HepG2 (cell line): ENCODE measurements around the gene LPCAT4. TPM values are rescaled to one million over a fixed set of nuclear protein-coding genes. Genes with fewer than 3 reads are reported as not detected.
A peak's percentile ranks its signal among the peaks of the same experiment; 100 is the strongest.

Experiments
- DR1 ChIP-seq: sonication (generic); formaldehyde crosslinking; IDR thresholded peaks from 2 replicates; pipeline ENCODE4 v1.8.0; 2021; ENCODE audit warnings: mild to moderate bottlenecking, missing genetic modification reagents, inconsistent platforms
- EP300 ChIP-seq, 3 experiments: sonication (generic) in 1 of 3; formaldehyde crosslinking in 1 of 3; IDR thresholded peaks; 2 replicates each; pipeline versions ENCODE4 v1.5.1 to v1.6.1; 2011 to 2020; ENCODE audit warnings: low read depth in 2 of 3, low read length in 2 of 3, borderline replicate concordance in 1 of 3, improper control_type of control experiment in 1 of 3, mild to moderate bottlenecking in 1 of 3, missing genetic modification reagents in 1 of 3, moderate library complexity in 1 of 3
- HMG20B ChIP-seq: conservative IDR thresholded peaks from 2 replicates; pipeline ENCODE4 v1.6.1; 2016; ENCODE audit warnings: missing genetic modification reagents, missing compliant biosample characterization
- HNF1A ChIP-seq, 2 experiments: sonication (generic) in 1 of 2; formaldehyde crosslinking in 1 of 2; IDR thresholded peaks; 2 replicates each; pipeline versions ENCODE4 v1.4.0 to v1.6.1; 2016 to 2020; ENCODE audit warnings: borderline replicate concordance in 1 of 2, low read depth in 1 of 2, mild to moderate bottlenecking in 1 of 2, missing genetic modification reagents in 1 of 2
- MTF2 ChIP-seq: sonication (generic); formaldehyde crosslinking; IDR thresholded peaks from 2 replicates; pipeline ENCODE4 v1.5.0; 2020; ENCODE audit warnings: missing genetic modification reagents, borderline replicate concordance
- PHF20 ChIP-seq: sonication (generic); formaldehyde crosslinking; IDR thresholded peaks from 2 replicates; pipeline ENCODE4 v1.5.0; 2020; ENCODE audit warnings: mild to moderate bottlenecking, missing genetic modification reagents
- PLSCR1 ChIP-seq: sonication (generic); formaldehyde crosslinking; IDR thresholded peaks from 2 replicates; pipeline ENCODE4 v1.5.0; 2020; ENCODE audit warnings: missing genetic modification reagents, mild to moderate bottlenecking, borderline replicate concordance
- SAP130 ChIP-seq: IDR thresholded peaks from 2 replicates; pipeline ENCODE4 v1.6.1; 2016; ENCODE audit warnings: low read depth
- SP5 ChIP-seq: IDR thresholded peaks from 2 replicates; pipeline ENCODE4 v1.6.1; 2016; ENCODE audit warnings: low read depth, borderline replicate concordance
- SRSF1 ChIP-seq: fragments of 200-400 bp; formaldehyde crosslinking; optimal IDR thresholded peaks from 2 replicates; pipeline ENCODE3; 2017; ENCODE audit warnings: mild to moderate bottlenecking, low read depth, low read length, moderate library complexity
- SRSF9 ChIP-seq: fragments of 200-400 bp; formaldehyde crosslinking; IDR thresholded peaks from 2 replicates; pipeline ENCODE4 v1.6.1; 2018; ENCODE audit warnings: borderline replicate concordance, mild to moderate bottlenecking, low read depth, low read length; ENCODE audit not compliant: insufficient read depth, poor library complexity, severe bottlenecking
- ZFP90 ChIP-seq: sonication (generic); formaldehyde crosslinking; IDR thresholded peaks from 2 replicates; pipeline ENCODE4 v1.8.0; 2022; ENCODE audit warnings: missing genetic modification reagents, mild to moderate bottlenecking, inconsistent platforms, borderline replicate concordance
- ZNF280B ChIP-seq: sonication (generic); formaldehyde crosslinking; IDR thresholded peaks from 2 replicates; pipeline ENCODE4 v1.5.0; 2020; ENCODE audit warnings: missing genetic modification reagents, mild to moderate bottlenecking, borderline replicate concordance
- ZNF597 ChIP-seq: sonication (generic); formaldehyde crosslinking; IDR thresholded peaks from 2 replicates; pipeline ENCODE4 v1.5.0; 2020; ENCODE audit warnings: missing genetic modification reagents
- ZNF724P ChIP-seq: sonication (generic); formaldehyde crosslinking; IDR thresholded peaks from 2 replicates; pipeline ENCODE4 v1.8.0; 2022; ENCODE audit warnings: missing genetic modification reagents, borderline replicate concordance
- ZNF772 ChIP-seq: sonication (generic); formaldehyde crosslinking; IDR thresholded peaks from 2 replicates; pipeline ENCODE4 v1.5.0; 2020; ENCODE audit warnings: mild to moderate bottlenecking, missing genetic modification reagents
- ZNF850 ChIP-seq: sonication (generic); formaldehyde crosslinking; conservative IDR thresholded peaks from 2 replicates; pipeline ENCODE4 v1.9.0; 2021; ENCODE audit warnings: mild to moderate bottlenecking, missing genetic modification reagents
- polyA plus RNA-seq, 8 experiments: library from polyadenylated mRNA; depleted of rRNA in 3 of 8; stranded (reverse) in 7 of 8; unstranded in 1 of 8; fragments of >200 nt; fragmentation: Illumina TruSeq in 4 of 8; extraction: Trizol in 4 of 8; gene quantifications; 2 replicates each; pipeline versions ENCODE4 v1.2.1 to v1.2.3, GENCODE V29; 2011 to 2016; ENCODE audit warnings: low read depth in 4 of 8, missing spikeins in 1 of 8, mixed read lengths in 1 of 8; ENCODE audit not compliant: insufficient read depth in 1 of 8
- total RNA-seq, 5 experiments: library from RNA; depleted of rRNA; stranded (reverse); fragments of >200 nt; fragmentation: Illumina TruSeq; extraction: Trizol; gene quantifications; 2 replicates each; pipeline ENCODE4 v1.2.3, GENCODE V29; 2016; ENCODE audit warnings: low read depth in 1 of 5

LPCAT4 gene
- total and polyA plus RNA-seq, 2 of the 13 experiments (the other 11 are each of a cell fraction or from before 2014, with no cell fraction given) = 8.1 to 57.1 TPM

- TF ChIP-seq ZNF280B (CRISPR knock-in tag) = peak; percentile 27; the same call in 1 of the 2 replicates
- no peak for TF ChIP-seq PLSCR1
- 0 out of 2 replicates have a peak, but pooled peaks have one; percentile 34 for TF ChIP-seq DR1 (CRISPR knock-in tag)
- TF ChIP-seq ZFP90 = peak; percentile 62; the same call in 1 of the 2 replicates
- TF ChIP-seq ZNF850 = no peak
- peak; percentile 98 for TF ChIP-seq SAP130 (CRISPR knock-in tag)
- TF ChIP-seq HMG20B = no peak
- TF ChIP-seq EP300 (IDR thresholded peaks at IDR 0.05; ENCODE audit: low read depth in 2 of 2, low read length in 2 of 2) = peak; percentile 22 to 29; a peak in 1 of 4 replicates
- TF ChIP-seq EP300 (CRISPR knock-in tag; IDR thresholded peaks at IDR 0.05; ENCODE audit: borderline replicate concordance) = 0 out of 2 replicates have a peak, but pooled peaks have one; percentile 16
- no peak for TF ChIP-seq SRSF9
- no peak for TF ChIP-seq ZNF597 (CRISPR knock-in tag)
- TF ChIP-seq PHF20 (CRISPR knock-in tag) = peak; percentile 93
- peak; percentile 43 for TF ChIP-seq SRSF1
- no peak for TF ChIP-seq ZNF724P (CRISPR knock-in tag)
- no peak for TF ChIP-seq MTF2 (CRISPR knock-in tag)
- no peak for TF ChIP-seq SP5 (CRISPR knock-in tag)
- no peak; the same call in 1 of the 2 replicates for TF ChIP-seq HNF1A (IDR thresholded peaks at IDR 0.05; ENCODE audit: low read depth)
- peak; percentile 21; the same call in 1 of the 2 replicates for TF ChIP-seq HNF1A (CRISPR knock-in tag; IDR thresholded peaks at IDR 0.05; ENCODE audit: borderline replicate concordance)
- TF ChIP-seq ZNF772 (CRISPR knock-in tag) = no peak
These were observed 24.0 kb downstream of the LPCAT4 start, which contains the start of the genes NOP10 and NUTM1 (continued) for GRCh38 chr15:34342737-34343575.
